T-cell (primary cell): ENCODE measurements around the gene SLC9A9. TPM values are rescaled to one million over a fixed set of nuclear protein-coding genes. Genes with fewer than 3 reads are reported as not detected.
"Not testable (repeated sequence)": the region's sequence is repeated elsewhere in the genome, so short reads cannot be mapped to it uniquely, and the experiment has no call there.

Source experiments
- ATAC-seq, 4 experiments: fragments of 200-7000 bp in 3 of 4; fragments of 150-1000 bp in 1 of 4; cut with Tn5 transposase; replicated peaks in 1 of 4; 1 replicate in 3 of 4; 2 replicates in 1 of 4; pipeline ENCODE4 v1.10.0; 2021; ENCODE audit warnings: moderate library complexity in 3 of 4, mild to moderate bottlenecking in 2 of 4, moderate number of reproducible peaks in 1 of 4
- CTCF ChIA-PET, 2 donors: fragments of 300-600 bp; sonication (Branson Sonifier 250); formaldehyde crosslinking; loops; one replicate each; lab custom pipeline; 2022; ENCODE audit warnings: antibody characterized with exemption in 2 of 2; lab: Charles Lee
- POLR2A ChIA-PET, 2 donors: fragments of 300-600 bp; sonication (Branson Sonifier 250); formaldehyde crosslinking; loops; one replicate each; lab custom pipeline; 2022; ENCODE audit warnings: antibody characterized with exemption in 2 of 2; lab: Charles Lee
- DNase-seq, 35 experiments: peaks; one replicate each; pipeline versions ENCODE4 v3.0.0 to v3.0.0-alpha.2; 2013 to 2023
- H3K27ac ChIP-seq: one replicate; pipeline ENCODE4 v1.5.1; 2013; ENCODE audit warnings: low read length
- H3K27me3 ChIP-seq, 2 experiments: replicated peaks in 1 of 2; 1 replicate in 1 of 2; 2 replicates in 1 of 2; pipeline versions ENCODE4 v1.6.1 to v1.7.0; 2013; ENCODE audit warnings: low read length in 1 of 2, mixed read lengths in 1 of 2; ENCODE audit not compliant: control insufficient read depth in 2 of 2, insufficient read depth in 2 of 2; ENCODE audit errors: extremely low read depth in 1 of 2
- H3K36me3 ChIP-seq, 2 donors: 1 replicate in 1 of 2; 2 replicates in 1 of 2; pipeline versions ENCODE4 v1.6.1 to v1.7.0; 2013; ENCODE audit warnings: low read length in 1 of 2; ENCODE audit not compliant: control insufficient read depth in 2 of 2, insufficient read depth in 1 of 2; ENCODE audit errors: extremely low read depth in 1 of 2
- H3K4me1 ChIP-seq, 2 experiments: 1 replicate in 1 of 2; 2 replicates in 1 of 2; pipeline versions ENCODE4 v1.6.1 to v1.7.0; 2013; ENCODE audit warnings: low read length in 2 of 2, mixed read lengths in 1 of 2; ENCODE audit not compliant: insufficient read depth in 2 of 2, control insufficient read depth in 1 of 2; ENCODE audit errors: extremely low read depth in 1 of 2
- H3K4me3 ChIP-seq, 2 donors: 1 replicate in 1 of 2; 2 replicates in 1 of 2; pipeline versions ENCODE4 v1.5.1 to v1.7.0; 2013; ENCODE audit warnings: mild to moderate bottlenecking in 2 of 2, low read length in 1 of 2, moderate library complexity in 1 of 2; ENCODE audit not compliant: control insufficient read depth in 1 of 2; ENCODE audit errors: extremely low read depth in 1 of 2
- H3K9me3 ChIP-seq: 2 replicates; pipeline ENCODE4 v1.7.0; 2013
- H3K27ac Mint-ChIP-seq, 2 donors: one replicate each; pipeline ENCODE4 v1.8.0; 2020 to 2021; ENCODE audit warnings: mild to moderate bottlenecking in 2 of 2, mixed read lengths in 2 of 2
- H3K27me3 Mint-ChIP-seq, 2 donors: one replicate each; pipeline ENCODE4 v1.8.0; 2021 to 2022; ENCODE audit warnings: mixed read lengths in 2 of 2
- H3K36me3 Mint-ChIP-seq: one replicate; pipeline ENCODE4 v1.8.0; 2021; ENCODE audit warnings: mixed read lengths
- H3K4me1 Mint-ChIP-seq, 3 donors: one replicate each; pipeline ENCODE4 v1.8.0; 2020 to 2022; ENCODE audit warnings: mixed read lengths in 3 of 3, mild to moderate bottlenecking in 1 of 3
- H3K4me3 Mint-ChIP-seq, 3 donors: one replicate each; pipeline ENCODE4 v1.8.0; 2020 to 2022; ENCODE audit warnings: mild to moderate bottlenecking in 3 of 3, mixed read lengths in 3 of 3, moderate library complexity in 3 of 3
- H3K9me3 Mint-ChIP-seq, 3 donors: one replicate each; pipeline ENCODE4 v1.8.0; 2020 to 2022; ENCODE audit warnings: mixed read lengths in 3 of 3
- WGBS: methylation state at CpG from one replicate; pipeline ENCODE4 v1.1.5; 2013; ENCODE audit warnings: missing lambda C conversion rate; ENCODE audit not compliant: insufficient coverage; 5-methylcytosine and 5-hydroxymethylcytosine counted together
- total RNA-seq, 35 experiments: library from RNA in 6 of 35; stranded (reverse) in 6 of 35; fragments of 120-200 nt in 1 of 35; gene quantifications; one replicate each; pipeline versions ENCODE4 v1.2.1 to v1.2.4 and lab custom pipeline; 2013 to 2026

The SLC9A9 gene
- total RNA-seq, 5 donors from 2014 or later (not counting 1 experiment from before 2014, with no cell fraction given): 11.2 to 36.8 (median 17.8) TPM

GRCh38 chr3:143279567-143279966, 568.7 kb downstream of the SLC9A9 start:
- H3K27ac ChIP-seq, H3K27me3 ChIP-seq, POLR2A ChIA-PET, H3K9me3 ChIP-seq, H3K27ac Mint-ChIP-seq, H3K36me3 ChIP-seq, H3K4me3 ChIP-seq, H3K27me3 Mint-ChIP-seq, ATAC-seq, H3K4me1 ChIP-seq, H3K9me3 Mint-ChIP-seq, DNase-seq, H3K4me3 Mint-ChIP-seq: not testable (repeated sequence)
- CTCF ChIA-PET: interaction anchor here in 1 of 2 donors (0.6 kb wide), 2 partner anchors 47 to 450 kb away, joined by 3 read pairs; no protein-coding TSS in a partner anchor
- WGBS: 100% methylated on average over 1 of the region's 5 CpGs
- Mint-ChIP-seq H3K4me1 (peaks cover 16 to 19% (median 17%) of the 10 kb centered on the region in 3 donors), H3K36me3 (peaks cover 27% of the 10 kb centered on the region)

DNA sequence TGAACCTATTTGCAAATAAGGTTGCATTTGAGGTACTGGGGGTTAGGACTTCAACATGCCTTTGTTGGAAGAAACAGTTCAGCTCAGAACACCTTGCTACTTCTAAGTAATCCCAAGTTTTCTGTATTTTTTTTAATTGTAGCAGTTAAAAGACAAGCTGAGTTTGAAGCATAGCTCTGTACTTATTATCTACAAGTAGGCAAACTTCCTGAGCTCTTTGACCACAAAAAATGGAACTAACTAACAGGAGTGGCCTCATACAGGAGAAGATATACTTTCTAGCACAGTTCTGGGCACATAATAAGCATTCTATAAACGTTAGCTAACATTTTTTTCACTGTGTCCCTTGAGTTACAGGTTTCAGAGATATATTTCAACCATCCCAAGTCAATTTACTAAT, 569.5 kb downstream of the SLC9A9 start:
- Mint-ChIP-seq H3K27ac (no peak overlapping the region), H3K9me3 (peaks cover 0 to 3% (median 0%) of the 10 kb centered on the region in 3 donors), H3K4me1 (peaks cover 16 to 19% (median 17%) of the 10 kb centered on the region in 3 donors), H3K27me3 (no peaks in the 10 kb centered on the region), H3K4me3 (no peak overlapping the region), H3K36me3 (peaks cover 22% of the 10 kb centered on the region)
- peaks cover 0 to 10% of the 10 kb centered on the region in 2 experiments for H3K4me1 ChIP-seq
- H3K27me3 ChIP-seq: no peaks in the 10 kb centered on the region
- H3K36me3 ChIP-seq: no peaks in the 10 kb centered on the region
- no peak overlapping the region for H3K27ac ChIP-seq
- H3K9me3 ChIP-seq: no peaks in the 10 kb centered on the region
- ChIA-PET POLR2A (no interaction called here), CTCF (interaction anchor here in 1 of 2 donors (0.5 kb wide), 1 partner anchor 39 kb away, joined by 3 read pairs; no protein-coding TSS in a partner anchor)
- DNase-seq: no peak
- no peak overlapping the region for H3K4me3 ChIP-seq
- no peak for ATAC-seq
- WGBS: 83% methylated on average over 1 of the region's 1 CpG

GRCh38 chr3:143277531-143277930, 570.7 kb downstream of the SLC9A9 start:
- H3K27ac Mint-ChIP-seq: no peak overlapping the region
- Histone ChIP-seq H3K27me3 (no peaks in the 10 kb centered on the region), H3K4me1 (peaks cover 0 to 10% of the 10 kb centered on the region in 2 experiments), H3K27ac (no peak overlapping the region), H3K4me3 (no peak overlapping the region), H3K36me3 (no peaks in the 10 kb centered on the region), H3K9me3 (no peaks in the 10 kb centered on the region)
- DNase-seq: no peak
- CTCF ChIA-PET: no interaction called here
- peaks cover 16% of the 10 kb centered on the region for H3K36me3 Mint-ChIP-seq
- no peak for ATAC-seq
- 100% methylated on average over 1 of the region's 2 CpGs for WGBS
- H3K4me1 Mint-ChIP-seq: peaks cover 16 to 19% (median 17%) of the 10 kb centered on the region in 3 donors
- POLR2A ChIA-PET: no interaction called here
- H3K9me3 Mint-ChIP-seq: peaks cover 0 to 3% (median 0%) of the 10 kb centered on the region in 3 donors
- no peaks in the 10 kb centered on the region for H3K27me3 Mint-ChIP-seq
- H3K4me3 Mint-ChIP-seq: no peak overlapping the region

DNA sequence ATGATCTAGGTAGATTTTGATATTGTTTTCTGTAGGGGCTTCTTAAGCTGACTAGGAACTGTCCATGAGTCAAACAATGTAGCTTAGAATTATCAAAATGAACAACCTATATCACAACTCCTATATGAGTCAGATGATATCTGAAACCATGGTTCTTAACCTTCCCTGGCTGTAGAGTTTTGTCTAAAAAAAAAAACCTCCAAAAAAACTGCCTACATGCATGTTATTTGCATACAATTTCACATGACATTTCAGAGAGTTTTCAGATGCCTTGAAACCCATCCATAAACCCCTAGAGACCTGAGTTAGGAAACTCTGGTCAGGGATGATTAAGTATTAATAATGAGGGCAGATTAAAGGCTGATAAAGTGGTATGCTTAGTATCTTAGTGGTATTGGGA, 571.7 kb downstream of the SLC9A9 start:
- peaks cover 0 to 10% of the 10 kb centered on the region in 2 experiments for H3K4me1 ChIP-seq
- H3K27ac Mint-ChIP-seq: no peak overlapping the region
- H3K27me3 ChIP-seq: no peaks in the 10 kb centered on the region
- H3K36me3 Mint-ChIP-seq: peaks cover 7% of the 10 kb centered on the region
- no peaks in the 10 kb centered on the region for H3K9me3 ChIP-seq
- H3K36me3 ChIP-seq: peaks cover 0 to 2% of the 10 kb centered on the region in 2 donors
- DNase-seq: no peak
- H3K4me3 ChIP-seq: no peak overlapping the region
- no peak overlapping the region for H3K4me3 Mint-ChIP-seq
- no peaks in the 10 kb centered on the region for H3K27me3 Mint-ChIP-seq
- H3K27ac ChIP-seq: no peak overlapping the region
- POLR2A ChIA-PET: interaction anchor here in 1 of 2 donors (0.7 kb wide), 1 partner anchor 13 kb away, joined by 4 read pairs; no protein-coding TSS in a partner anchor
- CTCF ChIA-PET: no interaction called here
- peaks cover 0 to 3% (median 0%) of the 10 kb centered on the region in 3 donors for H3K9me3 Mint-ChIP-seq
- H3K4me1 Mint-ChIP-seq: peaks cover 10 to 11% (median 11%) of the 10 kb centered on the region in 3 donors
- no peak for ATAC-seq

DNA sequence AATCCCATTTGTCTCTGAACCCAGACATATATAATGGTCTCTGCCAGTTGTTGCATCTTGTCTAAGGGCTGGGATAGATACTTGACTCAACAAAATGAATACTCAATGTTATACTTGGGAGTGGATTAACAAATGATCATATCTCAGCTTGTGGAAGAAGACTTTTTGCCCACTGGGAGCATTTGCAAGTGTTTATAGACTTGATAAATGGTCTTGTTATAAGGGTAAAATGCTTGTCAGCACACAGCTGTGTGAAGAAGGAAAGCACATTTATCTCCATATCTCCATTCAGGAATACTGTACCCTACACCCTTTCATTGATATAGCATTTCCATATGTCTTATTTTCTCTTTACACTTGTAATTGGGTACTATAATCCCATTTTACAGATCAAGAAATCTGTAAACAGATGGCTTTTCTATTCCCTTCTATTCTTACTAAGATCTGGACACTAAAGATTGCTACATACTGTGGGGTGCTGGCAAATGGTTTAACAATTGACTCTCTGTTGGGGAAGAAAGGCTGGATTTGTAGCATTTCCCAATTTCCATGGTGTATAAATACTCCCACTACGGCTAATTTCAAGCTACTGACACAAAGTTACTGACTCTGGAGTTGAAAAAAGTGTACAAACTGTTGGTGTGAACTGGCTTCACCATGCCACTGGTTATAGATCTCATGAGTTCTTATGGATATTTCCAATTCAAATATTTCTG, 574.1 kb downstream of the SLC9A9 start:
- POLR2A ChIA-PET: no interaction called here
- H3K36me3 ChIP-seq: peaks cover 0 to 2% of the 10 kb centered on the region in 2 donors
- WGBS: no CpG with 5 or more reads among the region's 1 CpG
- no peaks in the 10 kb centered on the region for H3K27me3 ChIP-seq
- H3K27me3 Mint-ChIP-seq: no peaks in the 10 kb centered on the region
- H3K4me1 ChIP-seq: peaks cover 0 to 10% of the 10 kb centered on the region in 2 experiments
- peaks cover 7% of the 10 kb centered on the region for H3K36me3 Mint-ChIP-seq
- ATAC-seq: no peak
- no peak overlapping the region for H3K27ac ChIP-seq
- CTCF ChIA-PET: no interaction called here
- H3K27ac Mint-ChIP-seq: no peak overlapping the region
- H3K4me3 ChIP-seq: no peak overlapping the region
- no peak for DNase-seq
- H3K9me3 Mint-ChIP-seq: no peaks in the 10 kb centered on the region
- H3K4me3 Mint-ChIP-seq: no peak overlapping the region
- no peaks in the 10 kb centered on the region for H3K9me3 ChIP-seq
- H3K4me1 Mint-ChIP-seq: peaks cover 6 to 11% (median 10%) of the 10 kb centered on the region in 3 donors

GRCh38 chr3:143271136-143271535, 577.1 kb downstream of the SLC9A9 start:
- POLR2A ChIA-PET: interaction anchor here in 1 of 2 donors (0.6 kb wide), 1 partner anchor 290 kb away, joined by 3 read pairs; no protein-coding TSS in a partner anchor
- peaks cover 16% of the 10 kb centered on the region for H3K36me3 Mint-ChIP-seq
- H3K4me1 ChIP-seq: no peaks in the 10 kb centered on the region
- no peaks in the 10 kb centered on the region for H3K27me3 ChIP-seq
- H3K9me3 ChIP-seq: no peaks in the 10 kb centered on the region
- peaks cover 0 to 2% (median 0%) of the 10 kb centered on the region in 3 donors for H3K4me1 Mint-ChIP-seq
- CTCF ChIA-PET: no interaction called here
- H3K27me3 Mint-ChIP-seq: no peaks in the 10 kb centered on the region
- ATAC-seq (no peak), DNase-seq (no peak)
- no CpG with 5 or more reads among the region's 2 CpGs for WGBS
- H3K27ac ChIP-seq: no peak overlapping the region
- no peak overlapping the region for H3K4me3 ChIP-seq
- peaks cover 2 to 4% of the 10 kb centered on the region in 2 donors for H3K36me3 ChIP-seq
- no peak overlapping the region for H3K4me3 Mint-ChIP-seq
- no peak overlapping the region for H3K27ac Mint-ChIP-seq
- H3K9me3 Mint-ChIP-seq: no peaks in the 10 kb centered on the region
